GM12865 (cell line): ENCODE measurements around the gene PTPRN2.

Source experiments
- DNase-seq: peaks from one replicate; pipeline ENCODE4 v3.0.0; 2010; ENCODE audit warnings: low read depth
- H3K4me3 ChIP-seq: 2 replicates; pipeline ENCODE4 v1.5.1; 2011; ENCODE audit warnings: mild to moderate bottlenecking, low read depth, low read length, control low read depth
- CTCF ChIP-seq: IDR thresholded peaks from 2 replicates; pipeline ENCODE4 v1.5.1; 2011; ENCODE audit warnings: low read length, control low read depth, low read depth, inconsistent platforms; ENCODE audit not compliant: insufficient read depth; ENCODE audit errors: missing control alignments

The PTPRN2 gene

DNA sequence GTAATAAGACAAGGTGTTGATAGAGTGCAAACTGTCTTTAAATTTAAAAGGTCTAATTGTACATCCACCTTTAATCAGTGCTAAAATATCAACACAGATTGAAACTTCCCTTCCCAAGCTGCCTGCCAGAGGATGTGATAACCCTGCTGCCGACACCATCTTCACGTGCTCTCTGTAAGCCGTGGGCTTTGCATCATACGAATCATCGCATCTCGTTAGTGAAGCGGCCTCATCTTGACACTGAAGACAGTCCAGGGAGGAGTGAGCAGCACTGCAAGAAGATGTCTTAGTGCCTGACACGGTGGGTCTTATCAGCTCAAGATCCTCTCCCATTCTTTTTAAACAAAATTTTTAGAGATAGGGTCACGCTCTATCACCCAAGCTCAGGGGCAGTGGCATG, 518.8 kb downstream of the PTPRN2 start:
- TF ChIP-seq CTCF = no peak
- no peak overlapping the region for H3K4me3 ChIP-seq
- DNase-seq = no peak

DNA sequence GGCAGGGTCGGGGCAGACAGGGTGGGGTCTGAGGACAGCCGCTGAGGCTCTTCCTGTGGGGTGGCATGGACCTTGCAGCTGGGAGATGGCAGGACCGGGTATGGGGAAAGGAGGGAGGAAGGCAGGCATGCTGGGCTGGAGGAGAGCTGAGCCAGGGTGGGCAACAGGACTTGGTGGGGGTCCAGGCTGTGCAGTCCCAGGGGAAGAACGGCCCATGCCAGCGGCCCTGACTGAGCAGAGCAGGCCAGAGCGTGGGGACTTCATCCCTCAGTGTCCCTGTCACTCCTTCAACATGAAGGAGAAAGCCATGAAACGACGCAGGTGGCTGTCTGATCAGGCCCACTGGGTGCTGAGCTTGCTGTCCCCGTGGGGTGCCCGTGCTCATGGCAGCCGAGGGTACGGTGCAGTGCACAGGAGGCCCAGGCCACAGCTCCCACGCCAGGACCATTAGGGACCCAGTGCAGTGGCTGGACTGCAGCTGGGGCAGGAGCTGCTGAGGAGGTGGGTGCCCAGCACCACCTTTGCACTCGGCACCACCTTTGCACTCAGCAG, 519.6 kb downstream of the PTPRN2 start:
- DNase-seq = no peak
- H3K4me3 ChIP-seq = no peak overlapping the region
- no peak for TF ChIP-seq CTCF

DNA sequence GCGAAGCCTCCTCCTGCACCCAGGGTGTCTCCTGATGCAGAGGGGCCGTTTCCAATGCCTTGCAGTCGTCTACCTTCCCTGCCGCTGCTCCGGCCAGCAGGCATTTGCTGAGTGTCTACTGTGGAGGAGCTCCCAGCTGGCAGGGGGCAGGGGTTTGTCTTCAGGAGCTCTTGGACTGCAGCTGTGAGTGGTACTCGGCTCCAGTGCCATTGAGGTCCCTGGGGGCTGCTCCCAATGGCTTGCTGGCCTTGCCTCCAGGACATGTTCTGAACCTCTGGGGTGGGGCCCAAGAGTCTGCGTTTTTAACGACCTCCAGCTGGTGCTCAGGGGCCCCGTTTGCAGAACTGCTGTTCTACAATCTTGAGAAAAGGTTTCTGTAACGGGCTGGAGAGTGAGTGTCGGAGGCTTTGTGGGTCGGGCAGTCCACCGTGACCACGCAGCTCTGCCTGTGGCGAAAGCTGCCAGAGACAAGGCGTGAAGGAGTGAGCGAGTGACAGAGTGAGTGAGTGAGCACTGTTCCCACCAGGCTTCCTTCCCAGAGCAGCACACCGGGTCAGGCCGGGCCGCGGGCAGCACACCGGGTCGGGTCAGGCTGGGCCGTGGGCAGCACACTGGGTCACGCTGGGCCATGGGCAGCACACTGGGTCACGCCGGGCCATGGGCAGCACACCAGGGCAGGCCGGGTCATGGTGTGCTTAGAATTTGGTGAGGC, 520.2 kb downstream of the PTPRN2 start:
- no peak overlapping the region for H3K4me3 ChIP-seq
- TF ChIP-seq CTCF = no peak
- DNase-seq = no peak

DNA sequence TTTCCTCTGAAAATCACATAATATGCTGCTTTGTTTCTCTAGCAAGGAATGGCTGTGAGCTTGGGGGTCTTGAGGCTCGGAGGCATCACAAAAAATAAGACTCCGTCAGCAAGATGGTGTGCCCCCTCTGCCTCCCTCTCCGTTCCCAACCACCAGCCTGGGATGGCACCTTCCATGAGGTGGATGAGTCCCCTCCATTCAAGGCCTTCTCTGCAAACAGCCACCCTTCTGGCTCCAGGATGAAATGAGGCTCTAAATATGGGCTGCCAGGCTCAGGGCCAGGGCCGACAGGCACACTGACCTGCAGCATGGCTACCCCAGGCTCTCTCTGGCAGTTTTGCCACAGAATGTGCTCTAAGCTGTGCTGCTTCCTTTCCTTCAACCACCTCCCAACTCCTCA, 521.5 kb downstream of the PTPRN2 start:
- no peak for DNase-seq
- no peak for TF ChIP-seq CTCF
- no peak overlapping the region for H3K4me3 ChIP-seq

DNA sequence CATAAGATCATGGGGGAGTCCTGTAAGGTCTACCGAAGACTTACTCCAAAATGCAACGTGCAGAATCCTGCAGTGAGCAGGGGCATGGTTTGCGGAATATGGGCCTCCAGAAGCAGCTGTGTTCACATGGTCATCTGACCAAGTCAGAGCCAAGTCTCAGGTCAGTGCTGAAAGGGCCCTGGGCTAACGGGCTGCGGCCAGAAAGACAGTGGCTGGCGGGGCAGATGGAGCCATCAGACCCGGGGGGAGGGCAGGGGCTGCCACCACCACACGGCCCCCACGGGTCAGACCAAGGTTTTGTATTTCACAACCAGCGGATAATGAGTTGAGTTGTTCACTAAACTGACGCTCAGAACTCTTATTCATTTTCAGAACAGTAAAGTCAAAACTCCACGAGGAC, 522.3 kb downstream of the PTPRN2 start:
- DNase-seq = no peak
- H3K4me3 ChIP-seq = no peak overlapping the region
- no peak for TF ChIP-seq CTCF

DNA sequence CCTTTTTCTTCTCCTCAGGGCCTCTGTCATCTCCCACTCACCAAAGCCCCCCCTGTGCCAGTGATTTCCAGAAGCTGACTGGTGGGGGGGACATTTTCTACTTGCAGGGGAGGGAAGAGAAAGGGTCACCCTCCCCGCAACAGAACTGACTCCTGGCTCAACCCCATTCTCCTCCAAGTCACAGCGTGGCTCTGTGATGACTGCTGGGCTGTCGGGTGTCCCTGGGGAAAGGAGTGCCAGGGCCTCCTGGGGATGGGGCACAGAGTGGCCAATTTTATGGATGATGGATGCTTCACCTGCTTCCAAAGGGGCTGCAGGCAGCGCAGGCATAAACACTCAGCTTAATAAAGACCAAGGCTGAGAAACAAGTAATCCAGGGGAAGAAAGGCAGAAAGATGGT, 523.0 kb downstream of the PTPRN2 start:
- no peak overlapping the region for H3K4me3 ChIP-seq
- no peak for TF ChIP-seq CTCF
- no peak for DNase-seq
